Measurements from ENCODE around the gene USP49. TPM values are rescaled to one million over a fixed set of nuclear protein-coding genes. Genes with fewer than 3 reads are reported as not detected.

USP49 gene
- total and polyA plus RNA-seq, 2 of the 13 experiments (the other 11 are each of a cell fraction or from before 2014, with no cell fraction given): 2.9 to 4.3 TPM

GRCh38 chr6:41741625-41742490, 153.3 kb downstream of the USP49 start (continued):
- TF ChIP-seq LCORL (IDR thresholded peaks at IDR 0.05): no peak
- peak; percentile 86 for TF ChIP-seq LCORL (CRISPR knock-in tag; IDR thresholded peaks at IDR 0.05)
- TF ChIP-seq ZNF546 (CRISPR knock-in tag; conservative IDR thresholded peaks at IDR 0.05): no peak
- 0 out of 2 replicates have a peak, but pooled peaks have one; percentile 58 for TF ChIP-seq CCDC6 (CRISPR knock-in tag; IDR thresholded peaks at IDR 0.05)
- peak; percentile 81 for TF ChIP-seq CEBPB (IDR thresholded peaks at IDR 0.05; ENCODE audit: borderline replicate concordance, low read depth, low read length)
- TF ChIP-seq HDAC1 (CRISPR knock-in tag; IDR thresholded peaks at IDR 0.05): peak; percentile 38
- TF ChIP-seq XBP1 (CRISPR knock-in tag; IDR thresholded peaks at IDR 0.05): no peak
- TF ChIP-seq ZNF687 (CRISPR knock-in tag; IDR thresholded peaks at IDR 0.05): peak; percentile 73
- TF ChIP-seq MYC (CRISPR knock-in tag; IDR thresholded peaks at IDR 0.05; ENCODE audit: borderline replicate concordance): peak; percentile 74
- TF ChIP-seq TARDBP (CRISPR knock-in tag; IDR thresholded peaks at IDR 0.05): peak; percentile 61; the same call in 1 of the 2 replicates
- peak; percentile 45; the same call in 1 of the 2 replicates for TF ChIP-seq MED1 (CRISPR knock-in tag; IDR thresholded peaks at IDR 0.05)
- no peak for TF ChIP-seq ZNF557 (CRISPR knock-in tag; IDR thresholded peaks at IDR 0.05)
- peak; percentile 85 for TF ChIP-seq HDAC2 (CRISPR knock-in tag; IDR thresholded peaks at IDR 0.05)
- TF ChIP-seq ZNF121 (CRISPR knock-in tag; IDR thresholded peaks at IDR 0.05): 0 out of 2 replicates have a peak, but pooled peaks have one; percentile 26
- TF ChIP-seq ZNF670 (CRISPR knock-in tag; IDR thresholded peaks at IDR 0.05; ENCODE audit: borderline replicate concordance): no peak
- 0 out of 2 replicates have a peak, but pooled peaks have one; percentile 25 for TF ChIP-seq ZKSCAN8 (CRISPR knock-in tag; IDR thresholded peaks at IDR 0.05; ENCODE audit: borderline replicate concordance)
- TF ChIP-seq ARID2 (CRISPR knock-in tag; IDR thresholded peaks at IDR 0.05; ENCODE audit: borderline replicate concordance): no peak
- no peak for TF ChIP-seq ZNF446 (CRISPR knock-in tag; IDR thresholded peaks at IDR 0.05)
- TF ChIP-seq KDM5A (IDR thresholded peaks at IDR 0.05; ENCODE audit: borderline replicate concordance, low read length): 0 out of 2 replicates have a peak, but pooled peaks have one; percentile 37
- TF ChIP-seq TFDP1 (CRISPR knock-in tag; IDR thresholded peaks at IDR 0.05; ENCODE audit: borderline replicate concordance): peak; percentile 56
- no peak; the same call in 1 of the 2 replicates for TF ChIP-seq ZNF747 (CRISPR knock-in tag; IDR thresholded peaks at IDR 0.05; ENCODE audit: borderline replicate concordance)
- TF ChIP-seq PITX1 (CRISPR knock-in tag; IDR thresholded peaks at IDR 0.05): no peak
- TF ChIP-seq GRHL1 (CRISPR knock-in tag; conservative IDR thresholded peaks at IDR 0.05): no peak
- peak; percentile 77; the same call in 1 of the 2 replicates for TF ChIP-seq SNAPC2 (CRISPR knock-in tag; IDR thresholded peaks at IDR 0.05)
